Neural progenitor cell (in vitro differentiated cells): Measurements from ENCODE around the gene NUP214.

Experiments
- CTCF ChIP-seq: fragments of 200-600 bp; sonication (generic); IDR thresholded peaks from 2 replicates; pipeline ENCODE4 v1.5.1; 2017; ENCODE audit warnings: antibody characterized with exemption, mild to moderate bottlenecking
- EZH2 ChIP-seq: fragments of 200-600 bp; sonication (generic); IDR thresholded peaks from 2 replicates; pipeline ENCODE4 v1.6.1; 2017; ENCODE audit warnings: antibody characterized with exemption, mild to moderate bottlenecking, moderate library complexity

GRCh38 chr9:131104016-131104740 is 21.2 kb upstream of the NUP214 start:
- no peak for TF ChIP-seq CTCF
- no peak for TF ChIP-seq EZH2
